Stimulated activated CD8-positive, alpha-beta memory T cell treated with anti-CD3 and anti-CD28 coated beads, Interleukin-15, amount 100 ng/mL, for 4 hours (primary cell): ENCODE measurements around the gene MAD1L1.
"Not testable (repeated sequence)": the region's sequence is repeated elsewhere in the genome, so short reads cannot be mapped to it uniquely, and the experiment has no call there.

Source experiments
- DNase-seq, 2 donors: peaks; one replicate each; pipeline ENCODE4 v3.0.0-alpha.2; 2020; ENCODE audit warnings: low read depth in 2 of 2

The MAD1L1 gene

DNA sequence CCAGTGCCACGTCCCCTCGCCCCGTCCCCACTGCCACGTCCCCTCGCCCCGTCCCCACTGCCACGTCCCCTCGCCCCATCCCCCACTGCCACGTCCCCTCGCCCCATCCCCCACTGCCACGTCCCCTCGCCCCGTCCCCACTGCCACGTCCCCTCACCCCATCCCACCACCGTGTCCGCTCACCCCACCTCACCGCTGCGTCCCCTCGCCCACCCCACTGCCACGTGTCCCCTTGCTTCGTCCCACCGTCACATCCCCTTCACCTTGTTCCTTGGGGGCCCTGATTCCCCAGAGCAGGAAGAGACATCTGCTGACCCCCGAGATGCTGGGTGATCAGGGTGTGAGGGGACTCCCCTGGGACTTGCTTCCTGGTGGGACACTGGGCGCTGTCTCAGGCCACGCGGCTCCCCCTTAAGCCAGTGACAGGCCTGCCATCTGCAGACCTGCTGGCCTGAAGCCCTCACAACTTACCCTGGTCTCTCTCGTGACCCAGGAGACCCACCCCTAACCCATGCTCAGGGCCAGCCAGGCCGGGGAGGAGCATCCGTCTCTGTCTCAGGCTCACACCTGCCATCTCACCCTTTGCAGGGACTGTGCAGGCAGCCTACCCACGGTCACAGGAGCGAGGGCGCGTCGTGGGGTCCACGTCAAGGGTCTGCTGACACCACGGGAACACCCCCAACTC is 302.2 kb downstream of the MAD1L1 start:
- DNase-seq: no peak

DNA sequence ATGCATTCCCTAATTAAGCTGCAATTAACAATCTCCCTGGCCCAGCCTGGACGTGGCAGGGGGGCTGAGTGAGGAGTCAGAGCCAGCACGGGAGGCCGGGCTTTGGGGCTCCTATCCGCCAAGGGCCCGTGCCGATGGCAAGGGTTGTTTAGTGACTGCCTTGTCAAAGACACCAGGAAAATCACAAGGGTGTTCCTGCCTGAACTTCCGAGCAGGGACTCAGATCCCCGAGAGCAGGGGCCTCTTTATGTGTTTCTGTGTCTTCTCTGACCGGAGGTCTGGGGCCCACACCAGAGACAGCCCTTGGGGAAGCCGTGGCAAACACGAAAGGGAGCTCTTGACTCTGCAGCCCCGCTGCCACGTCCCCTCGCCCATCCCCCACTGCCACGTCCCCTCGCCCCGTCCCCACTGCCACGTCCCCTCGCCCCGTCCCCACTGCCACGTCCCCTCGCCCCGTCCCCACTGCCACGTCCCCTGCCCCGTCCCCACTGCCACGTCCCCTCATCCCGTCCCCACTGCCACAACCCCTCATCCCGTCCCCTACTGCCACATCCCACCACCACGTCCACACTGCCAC is 303.3 kb downstream of the MAD1L1 start:
- DNase-seq: not testable (repeated sequence)

DNA sequence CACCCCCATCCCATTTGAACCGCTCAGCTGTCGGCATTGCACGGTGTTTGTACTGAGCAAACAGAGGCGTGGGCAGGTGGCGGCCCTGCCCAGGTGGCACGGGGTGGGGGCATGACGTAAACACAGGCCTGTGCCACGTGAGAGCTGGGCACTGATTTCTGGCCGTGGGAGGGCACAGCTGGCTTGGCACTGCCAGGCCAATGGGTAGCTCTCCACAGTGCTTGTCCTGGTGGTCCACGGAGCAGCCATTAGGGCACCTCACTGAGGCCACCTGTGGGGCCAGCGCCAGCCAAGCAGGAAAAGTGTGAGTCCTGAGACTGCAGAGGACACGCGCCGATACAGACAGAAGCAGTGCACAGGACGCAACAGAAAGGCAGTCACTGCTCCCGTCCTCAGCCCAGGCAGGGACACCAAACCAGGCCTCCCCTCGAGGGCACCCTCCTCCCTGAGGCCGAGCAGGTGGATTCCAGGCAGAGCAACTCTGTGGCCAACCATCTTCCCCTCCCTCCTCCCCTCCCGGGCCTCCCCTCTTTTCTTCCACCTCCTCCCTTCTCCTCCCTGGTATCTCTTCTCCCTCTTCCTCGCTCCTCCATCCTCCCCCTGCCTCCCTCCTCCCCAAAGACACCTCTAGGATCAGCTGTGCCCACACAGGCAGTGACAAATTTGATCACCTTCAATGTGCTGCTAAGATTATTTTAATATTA is 303.9 kb downstream of the MAD1L1 start:
- DNase-seq: no peak

DNA sequence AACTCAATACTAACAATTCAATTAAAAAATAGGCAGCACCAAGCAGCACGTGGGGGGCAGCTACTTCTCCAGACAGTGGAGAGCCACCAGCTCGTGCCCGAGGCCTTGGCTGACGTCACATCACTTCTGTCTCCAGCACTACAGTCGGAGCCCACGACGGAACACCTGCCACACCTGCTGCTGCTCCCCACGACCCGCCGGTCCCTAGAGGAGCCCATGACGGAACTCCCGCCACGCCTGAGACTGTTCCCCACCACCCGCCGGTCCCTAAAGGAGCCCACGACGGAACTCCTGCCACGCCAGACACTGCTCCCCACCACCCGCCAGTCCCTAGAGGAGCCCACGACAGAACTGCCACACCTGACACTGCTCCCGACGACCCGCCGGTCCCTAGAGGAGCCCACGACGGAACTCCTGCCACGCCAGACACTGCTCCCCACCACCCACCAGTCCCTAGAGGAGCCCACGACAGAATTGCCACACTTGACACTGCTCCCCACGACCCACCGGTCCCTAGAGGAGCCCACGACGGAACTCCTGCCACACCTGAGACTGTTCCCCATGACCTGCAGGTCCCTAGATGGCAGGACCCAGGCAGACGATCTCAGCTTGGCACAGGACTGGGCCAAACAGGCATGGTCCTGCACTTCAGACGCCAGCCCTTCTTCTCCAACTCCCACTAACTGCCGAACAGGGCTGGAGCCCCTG is 304.7 kb downstream of the MAD1L1 start:
- DNase-seq: no peak

DNA sequence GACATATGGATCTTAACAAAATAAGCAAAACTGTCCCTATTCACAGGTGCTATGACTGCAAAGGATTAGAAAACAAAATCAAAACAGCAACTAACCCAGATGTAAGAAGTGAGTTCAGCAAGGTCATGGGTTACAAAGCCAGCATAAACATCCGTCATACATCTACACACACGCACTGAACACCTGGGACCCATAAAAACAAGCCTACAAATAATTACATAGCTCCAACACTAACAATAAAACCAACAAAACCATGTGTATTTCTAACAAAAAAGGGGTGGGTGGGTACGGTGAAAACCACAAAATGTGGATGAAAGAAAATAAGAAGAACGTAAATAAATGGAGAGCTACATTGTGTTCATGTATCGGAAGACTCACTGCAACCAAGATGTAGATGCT is 305.8 kb downstream of the MAD1L1 start:
- no peak for DNase-seq

DNA sequence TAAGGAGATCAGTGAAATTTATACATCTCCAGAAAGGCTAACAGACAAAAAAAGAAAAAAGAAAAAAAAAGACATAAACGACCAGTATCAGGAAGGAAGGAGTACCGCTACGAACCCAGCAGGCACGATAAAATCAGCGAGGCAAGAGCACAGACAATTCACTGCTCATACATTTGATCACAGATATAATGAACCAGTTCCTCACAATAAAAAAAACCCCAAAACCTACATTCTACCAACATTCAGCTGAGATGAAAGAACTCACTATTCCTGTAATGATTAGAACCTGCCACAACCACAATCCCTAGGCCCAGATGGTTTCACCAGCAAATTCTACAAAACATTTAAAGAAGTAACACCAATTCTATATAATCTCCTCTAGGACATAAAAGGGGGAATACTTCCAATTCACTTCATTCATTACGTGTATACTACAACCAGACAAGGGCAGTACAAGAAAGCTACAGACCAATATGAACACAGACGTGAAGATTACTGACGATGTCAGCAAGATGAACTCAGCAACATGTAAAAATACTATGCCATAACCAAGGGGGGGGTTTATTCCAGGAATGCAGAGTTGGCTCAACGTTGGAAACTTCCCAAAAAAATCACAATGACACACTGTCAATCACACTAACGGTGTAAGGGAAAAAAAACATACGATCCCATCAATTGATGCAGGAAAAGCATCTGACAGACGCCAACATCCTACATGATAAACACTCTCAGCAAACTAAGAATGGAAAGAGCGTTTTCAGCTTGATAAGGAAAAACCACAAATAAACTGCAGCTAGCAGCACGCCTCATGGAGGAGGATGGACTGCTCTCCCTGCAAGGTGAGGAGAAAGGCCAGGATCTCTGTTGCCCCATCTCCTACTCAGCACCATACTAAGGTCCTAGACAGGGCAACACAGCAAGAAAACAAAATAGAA is 306.5 kb downstream of the MAD1L1 start:
- DNase-seq: no peak

DNA sequence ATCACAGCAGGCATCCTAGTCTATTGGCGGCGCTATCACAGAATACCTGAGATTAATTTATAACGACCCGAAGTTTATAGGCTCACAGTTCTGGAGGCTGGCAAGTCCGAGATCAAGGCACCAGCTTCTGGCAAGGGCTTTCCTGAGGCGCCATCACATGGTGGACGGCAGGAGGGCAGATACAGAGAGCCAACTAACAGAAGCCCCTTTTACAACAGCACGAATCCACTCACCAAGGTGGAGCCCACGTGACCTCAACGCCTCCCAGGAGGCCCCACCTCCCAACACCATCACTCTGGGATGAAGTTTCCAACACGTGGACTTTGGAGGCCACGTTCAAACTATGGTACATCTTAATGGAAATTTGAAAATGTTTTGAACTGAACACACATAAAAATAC is 307.4 kb downstream of the MAD1L1 start:
- no peak for DNase-seq

DNA sequence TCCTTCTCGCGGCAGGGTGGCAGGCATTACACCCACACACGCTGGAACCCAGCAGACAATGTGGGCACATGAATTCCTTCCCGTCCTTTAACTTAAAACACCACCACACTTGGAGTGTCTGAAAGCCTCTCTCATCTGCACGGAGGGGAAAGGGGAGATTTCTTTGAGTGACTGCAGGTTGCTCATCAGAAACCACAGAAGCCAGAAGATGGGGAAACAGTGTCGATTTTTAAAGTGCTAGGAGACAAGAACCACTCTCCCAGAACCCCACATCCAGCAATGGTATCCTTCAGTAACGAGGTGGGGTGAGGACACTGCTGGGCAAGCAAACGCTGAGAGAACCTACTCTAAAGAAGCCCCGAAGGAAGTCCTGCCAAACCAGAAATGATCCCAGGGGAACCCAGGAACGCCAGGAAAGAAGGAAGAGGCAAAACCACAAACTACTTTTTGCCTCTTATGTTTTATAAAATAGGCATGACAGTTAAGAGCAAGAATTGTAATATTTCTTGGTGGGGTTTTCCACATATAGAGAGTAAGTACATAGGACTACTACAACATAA is 308.4 kb downstream of the MAD1L1 start:
- no peak for DNase-seq

DNA sequence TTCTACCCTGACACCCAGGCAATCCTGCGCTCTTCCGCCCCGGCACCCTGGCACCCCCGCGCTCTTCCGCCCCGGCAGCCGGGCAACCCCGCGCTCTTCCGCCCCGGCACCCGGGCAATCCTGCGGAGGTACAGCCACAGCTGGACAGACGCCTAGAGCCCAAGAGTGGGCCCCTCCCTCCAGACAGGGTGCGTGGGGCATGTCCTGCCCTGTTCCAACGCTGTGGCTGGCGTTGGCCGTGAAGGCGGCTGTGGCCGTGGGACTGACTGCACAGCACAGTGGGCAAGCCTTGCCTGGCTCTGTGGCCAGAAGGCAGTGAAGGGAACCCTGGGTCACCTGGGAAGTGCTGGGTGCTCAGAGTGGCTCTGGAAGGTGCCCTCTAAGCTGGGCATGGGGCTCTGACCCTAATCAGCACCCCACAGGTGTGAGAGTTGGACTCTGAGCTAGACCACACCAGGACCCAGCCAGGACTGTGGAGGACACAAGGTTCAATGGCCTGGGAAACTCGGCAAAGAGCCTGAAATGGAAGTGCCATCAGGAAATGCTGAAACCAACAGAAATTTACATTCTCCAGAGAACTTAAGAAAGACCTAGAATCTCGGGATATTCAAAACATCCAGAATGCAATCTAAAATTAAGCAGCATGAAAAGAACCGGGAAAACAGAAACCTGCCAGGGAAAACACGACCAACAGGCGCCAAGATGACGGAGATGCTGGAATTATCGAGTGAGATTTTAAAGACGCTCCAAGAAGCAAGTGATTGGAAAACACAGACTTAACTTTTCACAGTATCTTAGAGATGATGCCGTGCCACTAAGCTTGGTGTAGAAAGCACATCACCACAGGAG is 309.1 kb downstream of the MAD1L1 start:
- no peak for DNase-seq

DNA sequence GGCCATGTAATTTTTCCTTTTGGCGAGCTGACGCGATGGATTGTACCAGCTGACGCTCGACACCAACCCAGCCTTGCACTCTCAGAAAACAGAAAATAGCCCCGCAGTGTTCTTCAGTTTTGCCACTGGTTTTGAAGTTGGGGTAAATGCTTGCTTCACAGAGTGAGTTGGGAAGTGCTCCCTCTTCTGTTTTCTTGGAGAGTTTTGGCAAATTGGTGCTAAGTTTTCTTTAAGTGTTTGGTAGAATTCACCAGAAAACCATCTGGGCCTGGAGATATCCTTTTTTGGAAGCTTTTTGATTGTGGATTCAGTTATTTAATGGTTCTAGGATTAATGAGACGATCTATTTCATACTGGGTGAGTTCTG is 309.9 kb downstream of the MAD1L1 start:
- no peak for DNase-seq

DNA sequence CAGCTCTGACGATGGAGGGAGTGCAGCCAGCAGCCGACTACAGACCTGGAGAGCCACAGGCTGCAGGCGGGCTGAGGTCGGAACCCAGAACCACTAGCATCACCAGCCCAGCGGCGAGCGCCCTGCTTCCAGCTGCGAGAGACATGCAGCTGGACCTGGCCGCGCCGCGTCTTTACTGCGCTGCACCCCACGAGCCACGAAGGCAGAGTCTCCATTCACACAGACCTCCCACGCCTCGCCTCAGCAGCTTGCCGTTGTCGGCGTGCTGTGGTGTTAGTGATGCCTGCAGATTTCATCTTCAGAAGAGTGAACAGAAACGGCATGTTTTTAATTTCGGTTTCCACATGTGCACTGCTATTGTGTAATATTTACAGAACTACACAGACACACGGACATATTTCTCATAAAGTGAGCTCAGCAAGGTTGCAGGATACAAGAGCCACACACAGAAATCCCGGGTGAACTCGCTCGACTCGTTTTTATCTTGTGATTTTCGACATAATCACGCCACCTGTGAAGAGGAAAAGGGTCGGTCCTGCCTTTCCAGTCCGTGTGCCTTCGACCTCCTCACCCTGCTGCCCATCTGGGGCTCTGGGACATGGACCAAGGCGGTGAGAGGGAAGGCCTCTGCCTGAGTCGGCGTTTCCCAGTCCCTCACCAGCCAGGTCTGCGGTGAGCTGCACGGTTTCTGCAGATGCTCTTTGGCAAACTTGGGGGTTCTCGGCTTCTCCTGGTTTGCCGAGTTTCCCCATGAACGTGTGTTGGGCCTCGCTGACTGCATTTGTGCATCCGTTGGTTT is 310.5 kb downstream of the MAD1L1 start:
- peak; percentile 24 to 36 for DNase-seq

DNA sequence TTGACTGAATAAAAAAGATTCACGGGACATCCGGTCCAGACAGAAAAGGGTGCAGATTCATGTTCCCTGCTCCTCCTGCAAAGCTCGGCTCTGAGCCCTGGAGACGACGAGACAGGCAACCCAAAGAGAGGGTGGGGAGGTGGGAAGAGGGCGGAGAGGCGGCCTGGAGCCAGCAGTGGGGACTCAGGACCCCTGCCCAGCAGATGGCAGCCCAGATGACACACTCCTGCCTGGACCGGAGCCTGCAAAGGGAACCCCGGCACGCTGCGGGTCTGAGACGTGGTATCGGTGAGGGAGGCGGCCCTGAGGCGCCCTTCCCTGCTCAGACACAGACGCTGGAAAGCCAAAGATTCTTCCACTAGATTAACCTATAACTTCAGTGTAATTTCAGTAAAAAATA is 311.9 kb downstream of the MAD1L1 start:
- DNase-seq: no peak

DNA sequence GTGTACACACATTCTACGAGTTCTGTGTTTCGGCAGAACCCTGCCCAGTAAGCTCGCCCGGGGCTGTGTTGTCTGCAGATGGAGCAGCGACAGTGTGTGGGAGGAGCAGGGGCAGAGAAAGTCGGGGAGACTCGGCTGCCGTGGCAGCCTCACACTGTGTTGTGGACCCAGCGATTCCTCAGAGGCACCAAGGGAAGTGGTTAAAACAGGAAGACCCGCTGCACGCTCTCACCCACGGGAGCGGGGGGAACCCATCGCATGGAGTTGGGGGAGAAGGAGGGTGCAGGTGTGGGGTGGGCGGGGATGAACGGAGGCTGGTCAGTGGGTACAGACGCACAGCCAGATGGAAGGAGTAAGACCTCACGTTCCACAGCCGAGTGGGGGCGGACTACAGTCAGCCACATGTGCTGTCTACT is 312.5 kb downstream of the MAD1L1 start:
- DNase-seq: no peak

DNA sequence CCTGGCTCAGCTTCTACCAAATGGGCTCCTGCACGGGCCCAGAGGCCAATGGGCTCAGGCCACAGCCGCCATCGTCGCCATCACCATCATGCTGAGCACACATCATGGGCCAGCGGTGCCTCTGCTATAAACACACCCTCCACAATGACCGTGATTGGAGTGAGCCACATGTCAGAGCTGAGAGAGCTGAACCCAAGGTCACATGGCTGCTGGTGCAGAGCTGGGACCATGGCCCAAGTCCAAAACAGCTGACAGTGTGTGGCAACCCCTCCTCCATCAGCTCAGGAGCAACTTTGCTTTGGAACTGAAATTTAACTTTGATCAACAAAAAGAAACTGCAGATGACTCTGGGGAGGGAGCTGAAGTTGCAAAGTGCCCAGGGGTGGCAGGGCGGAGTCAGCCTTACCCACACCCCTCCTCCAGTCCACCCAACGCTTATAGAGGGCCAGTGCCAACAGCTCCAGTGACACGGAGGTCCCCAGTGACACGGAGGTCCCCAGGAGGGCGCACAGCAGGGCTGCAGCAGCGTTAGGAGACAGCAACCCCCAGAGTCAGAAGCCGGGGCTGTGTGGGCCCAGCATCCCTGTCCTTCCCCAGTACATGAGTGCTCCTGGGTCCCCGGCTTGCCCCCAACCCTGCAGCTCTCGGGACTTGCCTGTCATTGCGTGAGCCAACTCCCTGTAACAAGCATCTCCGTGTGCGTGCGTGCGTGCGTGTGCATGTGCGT is 313.0 kb downstream of the MAD1L1 start:
- DNase-seq: no peak

DNA sequence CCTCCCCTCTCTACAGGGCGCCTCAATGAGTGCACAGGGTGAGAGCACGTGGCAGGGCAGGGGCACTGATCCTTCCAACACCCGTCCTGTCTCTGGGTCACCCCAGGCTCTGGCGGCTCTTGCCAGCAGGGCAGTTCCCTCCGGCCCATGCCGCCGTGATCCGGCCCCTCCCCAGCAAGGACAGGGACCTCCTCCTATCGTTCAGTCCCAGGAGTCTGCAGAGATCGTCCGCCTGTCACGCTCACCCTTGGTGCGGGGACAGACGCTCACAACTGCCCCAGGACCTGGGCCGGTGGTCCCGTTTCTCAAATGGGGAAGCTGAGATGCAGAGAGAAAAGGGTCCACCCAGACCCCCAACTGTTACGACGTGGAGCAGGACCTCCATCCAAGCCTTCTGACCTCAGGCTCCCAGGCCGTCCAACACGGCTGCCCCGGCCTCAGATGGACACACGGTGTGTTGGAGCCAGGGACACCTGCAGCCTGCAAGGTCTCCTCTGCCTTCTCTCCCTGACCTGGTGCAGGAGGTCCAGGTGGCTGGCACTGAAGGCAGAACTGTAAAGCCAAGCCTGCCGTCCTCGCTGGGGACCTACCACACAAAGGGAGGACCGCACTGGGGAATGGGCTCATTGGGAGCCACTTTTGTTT is 313.7 kb downstream of the MAD1L1 start:
- DNase-seq: no peak

DNA sequence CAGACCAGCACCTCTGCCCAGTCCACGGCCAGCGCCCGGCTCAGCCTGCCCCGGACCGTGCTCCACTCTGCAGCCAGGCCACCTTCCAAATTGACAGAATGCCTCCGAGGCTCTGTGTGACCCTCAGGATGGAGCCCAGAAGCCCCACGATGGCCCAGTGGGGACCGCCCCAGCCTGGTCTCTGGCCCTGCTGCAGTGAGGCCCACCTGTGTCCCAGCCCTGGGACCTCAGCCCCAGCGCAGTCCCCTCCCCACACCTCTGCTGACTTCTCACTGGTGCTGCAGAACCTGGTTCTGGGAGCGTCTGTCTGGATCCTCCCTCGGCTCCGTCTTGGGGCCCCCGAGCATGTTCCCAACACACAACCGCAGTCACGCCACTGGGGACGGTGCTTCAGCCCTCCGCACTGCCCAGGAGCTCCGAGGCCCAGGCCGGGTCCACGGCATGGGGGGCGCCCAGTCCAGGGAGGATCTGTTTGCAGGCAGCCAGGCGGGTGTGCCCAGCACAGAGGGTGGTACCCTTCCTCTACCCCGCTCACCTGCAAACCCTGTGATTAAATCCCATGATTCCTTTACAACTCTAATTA is 314.6 kb downstream of the MAD1L1 start:
- no peak for DNase-seq

DNA sequence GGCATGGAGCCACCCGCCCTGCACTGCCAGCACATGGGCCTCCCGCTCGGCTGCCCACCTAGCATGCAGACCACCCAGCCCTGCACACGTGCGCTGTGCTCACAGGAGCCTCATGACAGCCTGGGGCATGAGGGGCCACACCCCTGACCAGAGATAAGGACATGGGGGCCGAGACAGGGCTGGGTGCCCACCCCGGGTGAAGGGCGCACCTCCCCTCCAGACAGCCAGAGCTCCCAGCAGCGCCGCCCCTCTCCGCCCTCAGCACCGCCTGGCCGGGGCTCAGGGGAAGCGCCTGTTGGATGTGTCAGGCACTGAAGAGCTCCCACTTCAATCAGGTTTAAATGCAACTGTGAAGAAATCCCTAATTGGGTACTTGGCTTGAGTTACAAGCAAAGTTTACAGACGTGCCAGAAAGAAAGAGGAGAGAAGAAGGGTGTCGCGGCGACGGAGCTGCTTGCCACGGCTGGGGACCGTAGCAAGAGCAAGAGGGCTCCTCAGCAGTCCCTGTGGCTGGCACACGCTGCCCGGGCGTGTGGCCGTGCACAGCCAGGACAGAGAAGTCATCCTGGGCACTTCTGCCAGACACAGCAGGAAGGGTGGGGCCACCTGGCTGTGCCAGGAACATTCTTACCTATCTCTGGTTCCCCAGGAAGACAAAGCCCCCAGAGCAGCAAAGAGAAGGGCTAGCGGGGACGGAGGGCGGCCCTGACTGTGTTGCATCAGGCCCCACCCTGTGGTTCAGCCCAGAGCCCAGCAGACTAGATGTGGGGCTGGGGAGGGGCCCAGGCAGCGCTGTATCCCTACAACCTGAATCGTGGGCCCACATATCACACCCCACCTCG is 315.3 kb downstream of the MAD1L1 start:
- DNase-seq: no peak
